NCI-H1092 (cell line): Measurements from ENCODE around the gene MCF2L2.
"Not testable (repeated sequence)": the region's sequence is repeated elsewhere in the genome, so short reads cannot be mapped to it uniquely, and the experiment has no call there.

Experiments
- DNase-seq: peaks from one replicate; lab custom pipeline; 2025; lab: John Stamatoyannopoulos, UW

Gene MCF2L2

GRCh38 chr3:183233966-183234365 is 194.5 kb downstream of the MCF2L2 start:
- DNase-seq: no peak

- no peak for DNase-seq
Observed at GRCh38 chr3:183230826-183231225, 197.6 kb downstream of the MCF2L2 start.

- DNase-seq: not testable (repeated sequence)
Observed at GRCh38 chr3:183230251-183230650, 198.2 kb downstream of the MCF2L2 start.

- no peak for DNase-seq
Observed at GRCh38 chr3:183229178-183229577, 199.2 kb downstream of the MCF2L2 start.

GRCh38 chr3:183227586-183227985 is 200.8 kb downstream of the MCF2L2 start:
- DNase-seq: no peak

GRCh38 chr3:183226333-183226890 is 202.0 kb downstream of the MCF2L2 start:
- no peak for DNase-seq

- DNase-seq: no peak
Observed at GRCh38 chr3:183224180-183224970, 204.0 kb downstream of the MCF2L2 start.

- DNase-seq: no peak
Observed at GRCh38 chr3:183222631-183223235, 205.7 kb downstream of the MCF2L2 start.

- no peak for DNase-seq
Observed at GRCh38 chr3:183220828-183221227, 207.6 kb downstream of the MCF2L2 start.

GRCh38 chr3:183218826-183219225 is 209.6 kb downstream of the MCF2L2 start:
- DNase-seq: no peak

- DNase-seq: no peak
Observed at GRCh38 chr3:183217548-183218332, 210.7 kb downstream of the MCF2L2 start.

- DNase-seq: no peak
Observed at GRCh38 chr3:183215591-183216202, 212.7 kb downstream of the MCF2L2 start.

GRCh38 chr3:183214277-183214612 is 214.2 kb downstream of the MCF2L2 start:
- DNase-seq: no peak

GRCh38 chr3:183213415-183214276 is 214.8 kb downstream of the MCF2L2 start:
- no peak for DNase-seq

- DNase-seq: no peak
Observed at GRCh38 chr3:183212565-183212964, 215.9 kb downstream of the MCF2L2 start.

GRCh38 chr3:183212096-183212495 is 216.3 kb downstream of the MCF2L2 start:
- no peak for DNase-seq

GRCh38 chr3:183211352-183211751 is 217.1 kb downstream of the MCF2L2 start:
- DNase-seq: no peak

- DNase-seq: no peak
Observed at GRCh38 chr3:183210862-183211341, 217.5 kb downstream of the MCF2L2 start.

- DNase-seq: no peak
Observed at GRCh38 chr3:183210341-183210740, 218.1 kb downstream of the MCF2L2 start.

GRCh38 chr3:183208800-183209199 is 219.6 kb downstream of the MCF2L2 start:
- no peak for DNase-seq

GRCh38 chr3:183208260-183208659 is 220.2 kb downstream of the MCF2L2 start:
- no peak for DNase-seq
